ENCODE data around the gene FES. TPM values are rescaled to one million over a fixed set of nuclear protein-coding genes. Genes with fewer than 3 reads are reported as not detected.

FES gene
- total RNA-seq, 1 donor from 2014 or later = 91.5 TPM

DNA sequence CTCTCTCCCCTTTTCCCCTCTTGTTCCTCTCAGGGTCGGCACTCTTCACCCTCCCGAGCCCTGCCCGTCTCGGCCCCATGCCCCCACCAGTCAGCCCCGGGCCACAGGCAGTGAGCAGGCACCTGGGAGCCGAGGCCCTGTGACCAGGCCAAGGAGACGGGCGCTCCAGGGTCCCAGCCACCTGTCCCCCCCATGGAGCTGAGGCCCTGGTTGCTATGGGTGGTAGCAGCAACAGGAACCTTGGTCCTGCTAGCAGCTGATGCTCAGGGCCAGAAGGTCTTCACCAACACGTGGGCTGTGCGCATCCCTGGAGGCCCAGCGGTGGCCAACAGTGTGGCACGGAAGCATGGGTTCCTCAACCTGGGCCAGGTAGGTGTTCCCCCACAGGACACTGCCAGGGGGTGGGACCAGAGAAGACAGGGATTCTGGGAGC is 8.7 kb upstream of the FES start:
- no peak for DNase-seq (ENCODE audit: extremely low read depth, low read depth, low spot score)

DNA sequence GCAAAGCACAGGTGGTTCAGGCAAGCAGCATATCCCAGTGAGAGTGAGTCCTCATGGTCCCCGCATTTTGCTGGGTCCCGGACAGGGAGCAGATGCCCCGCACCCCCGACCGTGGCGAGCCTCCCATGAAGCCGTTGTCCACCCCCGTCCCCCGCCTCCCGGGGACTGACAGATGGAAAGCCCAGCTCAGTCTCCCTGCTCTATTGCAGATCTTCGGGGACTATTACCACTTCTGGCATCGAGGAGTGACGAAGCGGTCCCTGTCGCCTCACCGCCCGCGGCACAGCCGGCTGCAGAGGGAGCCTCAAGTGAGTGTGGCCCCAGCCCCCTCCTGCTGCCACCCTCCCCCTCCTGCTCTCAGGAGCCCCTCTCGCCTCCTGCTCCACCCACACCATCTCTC is 8.3 kb upstream of the FES start:
- DNase-seq (ENCODE audit: extremely low read depth, low read depth, low spot score) = no peak

- DNase-seq (ENCODE audit: extremely low read depth, low read depth, low spot score) = no peak
Measured at GRCh38 chr15:90876512-90877170, 7.7 kb upstream of the FES start.

DNA sequence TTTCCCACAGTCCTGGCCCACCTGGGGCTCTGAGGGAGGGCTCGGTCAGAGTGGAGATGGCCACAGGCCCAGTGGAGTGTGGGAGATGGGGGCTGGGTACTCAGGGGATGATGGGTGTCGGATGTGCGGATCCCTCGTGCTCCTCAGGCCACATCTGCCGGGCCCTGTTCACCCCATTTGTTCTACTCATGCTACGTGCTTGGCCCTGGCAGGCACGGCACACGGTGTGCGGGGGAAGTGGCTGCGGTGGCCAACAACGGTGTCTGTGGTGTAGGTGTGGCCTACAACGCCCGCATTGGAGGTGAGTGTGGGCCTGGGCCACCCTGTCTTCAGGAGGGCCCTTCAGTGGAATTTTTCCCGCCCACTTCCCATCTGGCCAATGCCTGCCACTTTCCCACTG is 7.0 kb upstream of the FES start:
- no peak for DNase-seq (ENCODE audit: extremely low read depth, low read depth, low spot score)

DNA sequence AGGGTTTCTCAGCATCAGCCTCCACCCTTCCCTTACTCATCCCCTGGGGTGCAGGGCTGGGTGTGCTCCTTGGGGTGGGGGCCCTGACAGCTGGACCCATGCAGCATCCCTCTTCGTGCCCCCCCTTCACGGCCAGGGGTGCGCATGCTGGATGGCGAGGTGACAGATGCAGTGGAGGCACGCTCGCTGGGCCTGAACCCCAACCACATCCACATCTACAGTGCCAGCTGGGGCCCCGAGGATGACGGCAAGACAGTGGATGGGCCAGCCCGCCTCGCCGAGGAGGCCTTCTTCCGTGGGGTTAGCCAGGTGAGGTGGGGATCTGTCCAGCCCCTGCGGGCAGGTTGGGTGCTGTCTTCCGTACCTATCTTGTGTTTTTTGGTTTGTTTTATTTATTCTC is 6.3 kb upstream of the FES start:
- no peak for DNase-seq (ENCODE audit: extremely low read depth, low read depth, low spot score)

- no peak for DNase-seq (ENCODE audit: extremely low read depth, low read depth, low spot score)
Measured at GRCh38 chr15:90878660-90879059, 5.6 kb upstream of the FES start.

DNA sequence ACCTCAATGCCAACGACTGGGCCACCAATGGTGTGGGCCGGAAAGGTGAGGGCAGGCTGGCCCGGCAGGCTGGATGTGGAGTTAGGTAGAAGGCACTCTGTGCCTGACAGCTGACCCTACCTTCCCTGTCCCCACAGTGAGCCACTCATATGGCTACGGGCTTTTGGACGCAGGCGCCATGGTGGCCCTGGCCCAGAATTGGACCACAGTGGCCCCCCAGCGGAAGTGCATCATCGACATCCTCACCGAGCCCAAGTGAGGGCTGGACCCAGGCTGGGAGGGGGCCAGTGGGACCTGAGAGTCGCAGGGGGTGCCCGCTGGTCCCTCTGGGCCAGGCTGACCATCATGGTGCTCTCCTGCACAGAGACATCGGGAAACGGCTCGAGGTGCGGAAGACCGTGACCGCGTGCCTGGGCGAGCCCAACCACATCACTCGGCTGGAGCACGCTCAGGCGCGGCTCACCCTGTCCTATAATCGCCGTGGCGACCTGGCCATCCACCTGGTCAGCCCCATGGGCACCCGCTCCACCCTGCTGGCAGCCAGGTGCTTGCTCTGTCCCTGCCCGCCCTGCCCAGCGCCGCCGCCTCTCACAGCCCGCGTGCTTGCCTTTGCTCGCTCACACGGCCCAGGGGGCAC is 4.5 kb upstream of the FES start:
- no peak for DNase-seq (ENCODE audit: extremely low read depth, low read depth, low spot score)

- DNase-seq (ENCODE audit: extremely low read depth, low read depth, low spot score) = no peak
Measured at GRCh38 chr15:90880381-90881145, 3.7 kb upstream of the FES start.

DNA sequence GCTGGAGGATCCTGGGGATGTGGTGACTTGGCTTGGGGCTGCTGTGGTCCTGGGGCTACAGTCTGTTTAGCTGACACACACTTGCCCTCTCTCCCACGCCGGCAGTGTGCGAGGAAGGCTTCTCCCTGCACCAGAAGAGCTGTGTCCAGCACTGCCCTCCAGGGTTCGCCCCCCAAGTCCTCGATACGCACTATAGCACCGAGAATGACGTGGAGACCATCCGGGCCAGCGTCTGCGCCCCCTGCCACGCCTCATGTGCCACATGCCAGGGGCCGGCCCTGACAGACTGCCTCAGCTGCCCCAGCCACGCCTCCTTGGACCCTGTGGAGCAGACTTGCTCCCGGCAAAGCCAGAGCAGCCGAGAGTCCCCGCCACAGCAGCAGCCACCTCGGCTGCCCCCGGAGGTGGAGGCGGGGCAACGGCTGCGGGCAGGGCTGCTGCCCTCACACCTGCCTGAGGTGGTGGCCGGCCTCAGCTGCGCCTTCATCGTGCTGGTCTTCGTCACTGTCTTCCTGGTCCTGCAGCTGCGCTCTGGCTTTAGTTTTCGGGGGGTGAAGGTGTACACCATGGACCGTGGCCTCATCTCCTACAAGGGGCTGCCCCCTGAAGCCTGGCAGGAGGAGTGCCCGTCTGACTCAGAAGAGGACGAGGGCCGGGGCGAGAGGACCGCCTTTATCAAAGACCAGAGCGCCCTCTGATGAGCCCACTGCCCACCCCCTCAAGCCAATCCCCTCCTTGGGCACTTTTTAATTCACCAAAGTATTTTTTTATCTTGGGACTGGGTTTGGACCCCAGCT is 2.9 kb upstream of the FES start:
- no peak for DNase-seq (ENCODE audit: extremely low read depth, low read depth, low spot score)

DNA sequence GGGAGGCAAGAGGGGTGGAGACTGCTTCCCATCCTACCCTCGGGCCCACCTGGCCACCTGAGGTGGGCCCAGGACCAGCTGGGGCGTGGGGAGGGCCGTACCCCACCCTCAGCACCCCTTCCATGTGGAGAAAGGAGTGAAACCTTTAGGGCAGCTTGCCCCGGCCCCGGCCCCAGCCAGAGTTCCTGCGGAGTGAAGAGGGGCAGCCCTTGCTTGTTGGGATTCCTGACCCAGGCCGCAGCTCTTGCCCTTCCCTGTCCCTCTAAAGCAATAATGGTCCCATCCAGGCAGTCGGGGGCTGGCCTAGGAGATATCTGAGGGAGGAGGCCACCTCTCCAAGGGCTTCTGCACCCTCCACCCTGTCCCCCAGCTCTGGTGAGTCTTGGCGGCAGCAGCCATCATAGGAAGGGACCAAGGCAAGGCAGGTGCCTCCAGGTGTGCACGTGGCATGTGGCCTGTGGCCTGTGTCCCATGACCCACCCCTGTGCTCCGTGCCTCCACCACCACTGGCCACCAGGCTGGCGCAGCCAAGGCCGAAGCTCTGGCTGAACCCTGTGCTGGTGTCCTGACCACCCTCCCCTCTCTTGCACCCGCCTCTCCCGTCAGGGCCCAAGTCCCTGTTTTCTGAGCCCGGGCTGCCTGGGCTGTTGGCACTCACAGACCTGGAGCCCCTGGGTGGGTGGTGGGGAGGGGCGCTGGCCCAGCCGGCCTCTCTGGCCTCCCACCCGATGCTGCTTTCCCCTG is 2.2 kb upstream of the FES start:
- no peak for DNase-seq (ENCODE audit: extremely low read depth, low read depth, low spot score)

- no peak for DNase-seq (ENCODE audit: extremely low read depth, low read depth, low spot score)
Measured at GRCh38 chr15:90882781-90883525, 1.4 kb upstream of the FES start.

- no peak for DNase-seq (ENCODE audit: extremely low read depth, low read depth, low spot score)
Measured at GRCh38 chr15:90883526-90883975, 753 bp upstream of the FES start.

DNA sequence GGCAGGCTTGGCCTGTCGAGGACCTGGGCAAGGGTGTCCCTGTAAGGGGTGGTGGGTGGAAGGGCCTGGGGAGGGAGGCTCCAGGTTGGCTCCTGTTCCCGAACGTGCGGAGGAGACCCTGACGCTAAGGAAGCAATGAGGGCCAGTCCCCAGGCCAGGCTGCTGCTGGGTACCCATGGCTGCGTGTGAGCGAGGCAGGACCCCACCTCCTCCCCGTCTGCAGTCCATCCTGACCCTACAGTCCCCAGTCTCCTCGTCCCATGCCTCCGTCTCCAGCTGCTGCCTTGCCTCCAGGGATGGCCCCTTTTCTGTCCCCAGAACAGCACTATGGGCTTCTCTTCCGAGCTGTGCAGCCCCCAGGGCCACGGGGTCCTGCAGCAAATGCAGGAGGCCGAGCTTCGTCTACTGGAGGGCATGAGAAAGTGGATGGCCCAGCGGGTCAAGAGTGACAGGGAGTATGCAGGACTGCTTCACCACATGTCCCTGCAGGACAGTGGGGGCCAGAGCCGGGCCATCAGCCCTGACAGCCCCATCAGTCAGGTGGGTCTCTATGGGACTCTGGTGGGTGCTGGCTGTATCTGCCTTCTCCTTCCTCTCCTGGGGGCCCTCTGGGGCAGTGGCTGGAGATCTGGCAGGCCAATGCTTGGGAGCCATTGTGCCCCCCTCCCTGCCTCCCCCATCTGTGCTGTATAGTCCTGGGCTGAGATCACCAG is 571 bp downstream of the FES start:
- DNase-seq (ENCODE audit: extremely low read depth, low read depth, low spot score) = no peak

GRCh38 chr15:90885432-90886290 is 1.4 kb downstream of the FES start:
- no peak for DNase-seq (ENCODE audit: extremely low read depth, low read depth, low spot score)

DNA sequence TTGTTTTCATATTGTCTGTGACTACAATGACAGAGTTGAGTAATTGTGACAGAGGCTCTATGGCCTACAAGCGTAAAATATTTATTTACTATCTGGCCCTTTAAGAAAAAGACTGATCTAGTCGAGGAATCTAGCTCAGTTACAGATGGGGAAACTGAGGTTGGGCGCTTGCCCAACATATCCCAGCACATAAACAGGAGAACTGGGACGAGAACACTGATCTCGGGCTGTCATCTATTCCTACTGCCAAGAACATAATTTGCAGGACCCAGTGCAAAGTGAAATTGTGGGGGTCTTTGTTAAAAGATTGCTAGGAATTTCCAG is 1.9 kb downstream of the FES start:
- no peak for DNase-seq (ENCODE audit: extremely low read depth, low read depth, low spot score)

GRCh38 chr15:90887037-90887481 is 2.8 kb downstream of the FES start:
- DNase-seq (ENCODE audit: extremely low read depth, low read depth, low spot score) = no peak

- no peak for DNase-seq (ENCODE audit: extremely low read depth, low read depth, low spot score)
Measured at GRCh38 chr15:90889313-90889730, 5.0 kb downstream of the FES start.
